PC-9 (cell line): ENCODE results near the gene SOCS4. TPM values are rescaled to one million over a fixed set of nuclear protein-coding genes. Genes with fewer than 3 reads are reported as not detected.
"Not testable (repeated sequence)": the region's sequence is repeated elsewhere in the genome, so short reads cannot be mapped to it uniquely, and the experiment has no call there.

ENCODE experiments used
- BruUV-seq: library from RNA; stranded (reverse); fragments of 400-500 nt; replicated peaks from 2 replicates; lab custom pipeline; 2021; lab: Mats Ljungman, UMichigan
- CTCF ChIA-PET: fragments of 300-600 bp; sonication (Branson Sonifier 250); formaldehyde crosslinking; loops from one replicate; lab custom pipeline; 2022; ENCODE audit warnings: antibody characterized with exemption; lab: Charles Lee
- POLR2A ChIA-PET: fragments of 300-600 bp; sonication (Branson Sonifier 250); formaldehyde crosslinking; loops from one replicate; lab custom pipeline; 2022; ENCODE audit warnings: antibody characterized with exemption; ENCODE audit not compliant: unreplicated experiment; lab: Charles Lee
- DNase-seq, 2 experiments: peaks; one replicate each; pipeline versions ENCODE4 v3.0.0 to v3.0.0-alpha.2; 2015 to 2022; ENCODE audit warnings: mixed read lengths in 1 of 2
- H2AFZ ChIP-seq: fragments of 200-600 bp; sonication (generic); 2 replicates; pipeline ENCODE4 v1.8.1; 2017; ENCODE audit warnings: antibody characterized with exemption
- H3F3A ChIP-seq: fragments of 200-600 bp; sonication (generic); 2 replicates; pipeline ENCODE4 v1.8.1; 2017; ENCODE audit warnings: antibody characterized with exemption, mild to moderate bottlenecking, low read depth; ENCODE audit not compliant: insufficient read depth
- H3K27ac ChIP-seq: fragments of 200-600 bp; sonication (generic); 2 replicates; pipeline ENCODE4 v1.6.1; 2016; ENCODE audit warnings: mixed run types
- H3K27me3 ChIP-seq: fragments of 200-600 bp; sonication (generic); 2 replicates; pipeline ENCODE4 v1.6.1; 2016; ENCODE audit warnings: low read depth, mixed run types; ENCODE audit not compliant: insufficient read depth
- H3K36me3 ChIP-seq: fragments of 200-600 bp; sonication (generic); 2 replicates; pipeline ENCODE4 v1.6.1; 2016; ENCODE audit warnings: low read depth, mixed run types
- H3K4me1 ChIP-seq: fragments of 200-600 bp; sonication (generic); replicated peaks from 2 replicates; pipeline ENCODE4 v1.6.1; 2016; ENCODE audit warnings: mixed run types; ENCODE audit not compliant: insufficient read depth
- H3K4me2 ChIP-seq: fragments of 200-600 bp; sonication (generic); 2 replicates; pipeline ENCODE4 v1.6.1; 2017; ENCODE audit warnings: mixed run types
- H3K4me3 ChIP-seq: fragments of 200-600 bp; sonication (generic); 2 replicates; pipeline ENCODE4 v1.6.1; 2016; ENCODE audit warnings: mixed run types
- H3K79me2 ChIP-seq: fragments of 200-600 bp; sonication (generic); 2 replicates; pipeline ENCODE4 v1.6.1; 2017; ENCODE audit warnings: low read depth, mixed run types
- H3K9me2 ChIP-seq: fragments of 200-600 bp; sonication (generic); 2 replicates; pipeline ENCODE4 v1.8.1; 2017; ENCODE audit warnings: mild to moderate bottlenecking; ENCODE audit not compliant: insufficient read depth
- H3K9me3 ChIP-seq: fragments of 200-600 bp; sonication (generic); 2 replicates; pipeline ENCODE4 v1.8.1; 2016; ENCODE audit warnings: low read depth; ENCODE audit not compliant: insufficient read depth
- H4K20me1 ChIP-seq: fragments of 200-600 bp; sonication (generic); 2 replicates; pipeline ENCODE4 v1.8.1; 2017; ENCODE audit not compliant: insufficient read depth
- EZH2 ChIP-seq: fragments of 200-600 bp; sonication (generic); IDR thresholded peaks from 2 replicates; pipeline ENCODE4 v1.8.0; 2017; ENCODE audit warnings: antibody characterized with exemption, low read depth
- intact Hi-C: fragments of 100-400 bp; cut with micrococcal nuclease; formaldehyde crosslinking; loops from one replicate; pipeline ENCODE4 v1.10.0; 2022; ENCODE audit not compliant: unreplicated experiment
- total RNA-seq: library from RNA; stranded (reverse); gene quantifications from 2 replicates; pipeline ENCODE4 v1.2.3, GENCODE V29; 2021
- TF ChIP-seq, protein P1 (sequence below): fragments of 200-600 bp; sonication (generic); conservative IDR thresholded peaks from 2 replicates; pipeline ENCODE4 v1.6.1; 2017; ENCODE audit warnings: mixed run types, antibody characterized with exemption, mild to moderate bottlenecking, moderate library complexity

The SOCS4 gene
- total RNA-seq, 1 experiment from 2014 or later: 25.3 TPM

DNA sequence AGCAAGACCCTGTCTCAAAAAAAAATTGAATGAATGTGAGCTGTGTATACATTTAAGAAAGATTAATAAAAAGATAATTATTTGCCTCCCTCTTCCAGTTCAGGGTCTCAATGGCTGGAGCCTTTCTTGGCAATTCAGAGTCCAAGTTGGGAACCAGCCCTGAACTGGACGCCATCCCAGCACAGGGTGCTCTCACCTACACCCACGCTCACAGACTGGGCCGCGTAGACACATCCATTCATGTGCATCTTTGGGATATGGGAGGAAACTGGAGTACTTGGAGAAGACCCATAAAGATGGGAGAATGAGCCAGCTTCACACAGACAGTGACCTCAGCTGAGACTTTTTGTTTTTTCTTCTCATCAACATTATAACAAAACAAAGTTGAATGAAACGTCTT is 30.9 kb downstream of the SOCS4 start:
- Histone ChIP-seq H3K4me1 (peaks cover 7% of the 10 kb centered on the region), H2AFZ (no peak overlapping the region), H3F3A (peaks cover 20% of the 10 kb centered on the region; the same call in 1 of the 2 replicates), H3K27me3 (no peaks in the 10 kb centered on the region), H3K79me2 (peaks cover 82% of the 10 kb centered on the region), H3K9me3 (no peaks in the 10 kb centered on the region), H3K4me2 (no peak overlapping the region), H4K20me1 (peaks cover 78% of the 10 kb centered on the region), H3K36me3 (peaks cover 48% of the 10 kb centered on the region), H3K9me2 (no peaks in the 10 kb centered on the region; the same call in 1 of the 2 replicates), H3K27ac (no peak overlapping the region), H3K4me3 (no peak overlapping the region)
- no peak for DNase-seq
- intact Hi-C loops: no loop called here
- TF ChIP-seq, protein P1, sequence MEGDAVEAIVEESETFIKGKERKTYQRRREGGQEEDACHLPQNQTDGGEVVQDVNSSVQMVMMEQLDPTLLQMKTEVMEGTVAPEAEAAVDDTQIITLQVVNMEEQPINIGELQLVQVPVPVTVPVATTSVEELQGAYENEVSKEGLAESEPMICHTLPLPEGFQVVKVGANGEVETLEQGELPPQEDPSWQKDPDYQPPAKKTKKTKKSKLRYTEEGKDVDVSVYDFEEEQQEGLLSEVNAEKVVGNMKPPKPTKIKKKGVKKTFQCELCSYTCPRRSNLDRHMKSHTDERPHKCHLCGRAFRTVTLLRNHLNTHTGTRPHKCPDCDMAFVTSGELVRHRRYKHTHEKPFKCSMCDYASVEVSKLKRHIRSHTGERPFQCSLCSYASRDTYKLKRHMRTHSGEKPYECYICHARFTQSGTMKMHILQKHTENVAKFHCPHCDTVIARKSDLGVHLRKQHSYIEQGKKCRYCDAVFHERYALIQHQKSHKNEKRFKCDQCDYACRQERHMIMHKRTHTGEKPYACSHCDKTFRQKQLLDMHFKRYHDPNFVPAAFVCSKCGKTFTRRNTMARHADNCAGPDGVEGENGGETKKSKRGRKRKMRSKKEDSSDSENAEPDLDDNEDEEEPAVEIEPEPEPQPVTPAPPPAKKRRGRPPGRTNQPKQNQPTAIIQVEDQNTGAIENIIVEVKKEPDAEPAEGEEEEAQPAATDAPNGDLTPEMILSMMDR: no peak
- no peak for TF ChIP-seq EZH2
- CTCF ChIA-PET: no interaction called here
- no TSS peak for BruUV-seq
- POLR2A ChIA-PET: no interaction called here

DNA sequence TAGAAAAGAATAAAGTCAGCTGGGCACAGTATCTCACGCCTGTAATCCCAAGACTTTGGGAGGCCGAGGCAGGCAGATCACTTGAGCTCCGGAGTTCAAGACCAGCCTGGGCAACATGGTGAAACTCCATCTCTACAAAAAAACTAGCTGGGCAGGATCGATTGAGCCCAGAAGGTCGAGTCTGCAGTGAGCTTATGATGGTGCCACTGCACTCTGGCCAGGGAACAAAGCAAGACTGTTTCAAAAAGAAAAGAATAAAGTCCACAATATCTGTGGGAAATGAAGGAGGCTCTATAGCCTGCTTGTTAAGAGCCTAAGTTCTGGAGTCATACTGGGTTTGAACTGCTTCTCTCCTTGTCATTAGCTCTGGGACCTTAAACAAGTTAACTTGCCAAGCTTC is 32.3 kb downstream of the SOCS4 start:
- Histone ChIP-seq H2AFZ (no peak overlapping the region), H3F3A (peaks cover 26% of the 10 kb centered on the region), H3K9me2 (no peaks in the 10 kb centered on the region), H3K4me2 (no peak overlapping the region), H4K20me1 (peaks cover 69% of the 10 kb centered on the region), H3K4me3 (no peak overlapping the region), H3K27ac (no peak overlapping the region), H3K9me3 (no peaks in the 10 kb centered on the region), H3K4me1 (no peaks in the 10 kb centered on the region), H3K27me3 (no peaks in the 10 kb centered on the region), H3K36me3 (peaks cover 46% of the 10 kb centered on the region), H3K79me2 (peaks cover 68% of the 10 kb centered on the region)
- CTCF ChIA-PET: no interaction called here
- TF ChIP-seq EZH2: no peak
- TF ChIP-seq, protein P1: no peak
- POLR2A ChIA-PET: interaction anchor here (0.8 kb wide), 1 partner anchor 61 kb away, joined by 4 read pairs; no protein-coding TSS in a partner anchor
- no TSS peak for BruUV-seq
- intact Hi-C loops: no loop called here
- DNase-seq: no peak

DNA sequence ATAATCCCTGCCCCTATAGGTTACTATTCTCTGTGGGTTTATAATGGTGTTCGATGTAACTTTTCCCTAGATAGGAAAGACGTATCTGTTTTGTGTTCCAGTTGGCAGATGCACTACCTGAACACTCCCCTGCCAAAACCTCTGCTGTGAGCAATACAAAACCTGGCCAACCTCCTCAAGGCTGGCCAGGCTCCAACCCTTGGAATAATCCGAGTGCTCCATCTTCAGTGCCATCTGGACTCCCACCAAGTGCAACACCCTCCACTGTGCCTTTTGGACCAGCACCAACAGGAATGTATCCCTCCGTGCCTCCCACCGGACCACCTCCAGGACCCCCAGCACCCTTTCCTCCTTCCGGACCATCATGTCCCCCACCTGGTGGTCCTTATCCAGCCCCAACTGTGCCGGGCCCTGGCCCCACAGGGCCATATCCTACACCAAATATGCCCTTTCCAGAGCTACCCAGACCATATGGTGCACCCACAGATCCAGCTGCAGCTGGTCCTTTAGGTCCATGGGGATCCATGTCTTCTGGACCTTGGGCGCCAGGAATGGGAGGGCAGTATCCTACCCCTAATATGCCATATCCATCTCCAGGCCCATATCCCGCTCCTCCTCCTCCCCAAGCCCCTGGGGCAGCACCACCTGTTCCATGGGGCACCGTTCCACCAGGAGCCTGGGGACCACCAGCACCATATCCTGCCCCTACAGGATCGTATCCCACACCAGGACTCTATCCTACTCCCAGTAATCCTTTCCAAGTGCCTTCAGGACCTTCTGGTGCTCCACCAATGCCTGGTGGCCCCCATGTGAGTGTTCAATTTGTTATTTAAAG is 35.7 kb downstream of the SOCS4 start:
- no TSS peak for BruUV-seq
- Histone ChIP-seq H3K9me3 (no peaks in the 10 kb centered on the region), H3K79me2 (peaks cover 34% of the 10 kb centered on the region), H3F3A (peaks cover 33% of the 10 kb centered on the region), H3K27ac (no peak overlapping the region), H3K9me2 (no peaks in the 10 kb centered on the region), H3K4me1 (no peaks in the 10 kb centered on the region), H3K4me3 (no peak overlapping the region), H4K20me1 (peaks cover 43% of the 10 kb centered on the region), H3K36me3 (peaks cover 53% of the 10 kb centered on the region), H3K4me2 (no peak overlapping the region), H2AFZ (no peak overlapping the region), H3K27me3 (no peaks in the 10 kb centered on the region)
- TF ChIP-seq EZH2: no peak
- intact Hi-C loops: no loop called here
- ChIA-PET POLR2A (interaction anchor here (0.7 kb wide), 1 partner anchor 16 kb away, joined by 3 read pairs; no protein-coding TSS in a partner anchor), CTCF (no interaction called here)
- DNase-seq: no peak

DNA sequence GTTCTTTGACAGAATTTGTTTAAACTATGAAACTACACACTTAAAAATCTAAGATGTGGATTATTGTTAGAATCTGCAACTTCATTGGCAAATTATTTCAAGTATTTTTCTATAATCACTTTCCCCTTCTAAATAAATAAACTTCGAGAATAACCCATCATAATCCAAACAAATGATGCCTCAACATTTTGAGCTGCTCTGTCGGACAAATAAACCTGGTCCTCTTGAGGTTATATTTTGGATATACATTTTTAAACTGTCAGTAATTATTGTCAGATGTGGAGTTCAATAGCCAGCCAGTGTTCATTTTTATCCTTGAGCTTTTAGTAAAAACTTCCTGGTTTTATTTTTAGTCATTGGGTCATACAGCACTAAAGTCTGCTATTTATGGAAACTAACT is 37.9 kb downstream of the SOCS4 start:
- peaks cover 37% of the 10 kb centered on the region for H3F3A ChIP-seq
- POLR2A ChIA-PET, DNase-seq, BruUV-seq, H3K4me3 ChIP-seq, H3K27me3 ChIP-seq, intact Hi-C loops, H3K9me2 ChIP-seq, CTCF ChIA-PET, H3K4me2 ChIP-seq, H2AFZ ChIP-seq, H3K4me1 ChIP-seq, H3K9me3 ChIP-seq, H3K27ac ChIP-seq: not testable (repeated sequence)
- H3K79me2 ChIP-seq: peaks cover 15% of the 10 kb centered on the region
- peaks cover 28% of the 10 kb centered on the region for H4K20me1 ChIP-seq
- peaks cover 39% of the 10 kb centered on the region for H3K36me3 ChIP-seq
